HUDEP-2 (cell line): ENCODE measurements around the gene PPP4C.

Experiments used
- DNase-seq, 76 experiments: peaks; one replicate each; lab custom pipeline; 2025; ENCODE audit not compliant: unreplicated experiment in 76 of 76; lab: John Stamatoyannopoulos, UW

PPP4C gene

DNA sequence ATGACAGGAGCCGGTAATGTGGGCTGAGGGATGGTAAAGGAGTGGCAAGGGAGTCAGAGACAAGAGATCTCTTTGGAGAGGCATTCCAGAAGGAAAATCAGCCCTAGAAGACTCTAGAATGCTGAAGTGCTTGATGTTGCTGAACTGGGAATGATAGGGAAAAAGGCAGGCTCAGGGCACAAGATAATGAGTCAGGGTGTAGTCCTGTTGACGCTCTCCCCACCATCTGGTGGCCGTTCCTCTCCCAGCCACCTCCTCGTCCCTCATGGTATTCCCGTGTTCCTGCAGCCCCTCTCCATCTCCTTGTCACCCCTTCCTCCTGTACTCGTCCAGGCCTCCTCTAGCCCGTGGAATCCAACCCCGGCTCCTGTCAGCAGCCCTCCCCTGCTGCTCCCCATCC, 21.3 kb upstream of the PPP4C start:
- DNase-seq, result no peak

- DNase-seq, result peak in 44 of 76 experiments; percentile 6 to 56 (median 30)
Observed at GRCh38 chr16:30054959-30055553, 20.7 kb upstream of the PPP4C start.

DNA sequence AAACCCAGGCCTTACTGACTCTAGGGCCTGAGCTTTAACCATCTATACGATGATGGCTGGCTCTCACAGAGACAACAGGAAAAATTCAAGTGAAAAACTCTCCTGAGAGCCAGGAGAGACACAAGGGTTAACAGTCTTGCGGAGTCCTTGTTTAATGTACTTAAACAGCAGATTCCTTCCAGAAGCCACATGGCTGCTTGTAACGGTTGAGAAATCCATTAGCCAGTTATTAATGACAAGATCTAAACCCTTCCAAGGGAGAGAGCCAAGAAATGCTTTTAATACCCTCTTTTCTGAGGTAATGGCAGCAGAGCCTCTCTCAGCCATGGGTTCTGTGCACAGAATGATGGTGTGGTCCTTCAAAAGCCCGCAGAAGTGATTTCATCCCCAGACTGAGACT, 15.4 kb upstream of the PPP4C start:
- DNase-seq, result no peak

DNA sequence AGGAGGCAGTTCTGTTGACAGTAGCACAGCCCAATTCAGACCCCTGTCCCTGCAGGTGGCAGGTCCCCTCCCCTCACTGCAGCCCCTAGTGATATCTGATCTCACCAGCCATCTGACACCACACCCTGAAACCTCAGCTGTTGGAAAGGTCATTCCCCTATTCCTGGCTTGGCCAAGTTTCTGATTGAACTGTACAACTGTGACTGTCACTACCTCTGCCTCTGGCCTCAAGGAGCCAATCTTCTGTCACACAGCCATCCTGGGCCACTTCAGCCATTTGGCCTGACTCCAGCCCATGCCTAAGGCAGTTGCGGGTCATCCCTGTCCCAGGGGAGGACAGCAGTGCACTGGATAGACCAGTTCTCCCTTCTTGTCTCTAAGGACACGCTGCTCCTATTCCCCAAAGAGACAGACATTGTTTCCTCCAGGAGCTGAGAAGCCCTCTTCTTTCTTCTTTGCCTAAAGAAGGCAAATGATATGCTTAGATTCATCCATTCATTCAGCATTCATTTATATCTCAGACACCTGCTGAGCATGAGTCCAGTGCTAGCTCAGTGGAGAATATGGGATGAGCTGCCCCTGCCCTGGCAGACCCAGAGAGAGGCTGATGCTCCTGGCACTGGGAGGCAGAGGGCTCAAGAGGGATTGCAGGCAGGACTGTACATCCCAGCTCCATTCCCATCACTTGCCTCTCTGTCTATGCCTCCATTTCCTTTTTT, 14.8 kb upstream of the PPP4C start:
- DNase-seq, result no peak

DNA sequence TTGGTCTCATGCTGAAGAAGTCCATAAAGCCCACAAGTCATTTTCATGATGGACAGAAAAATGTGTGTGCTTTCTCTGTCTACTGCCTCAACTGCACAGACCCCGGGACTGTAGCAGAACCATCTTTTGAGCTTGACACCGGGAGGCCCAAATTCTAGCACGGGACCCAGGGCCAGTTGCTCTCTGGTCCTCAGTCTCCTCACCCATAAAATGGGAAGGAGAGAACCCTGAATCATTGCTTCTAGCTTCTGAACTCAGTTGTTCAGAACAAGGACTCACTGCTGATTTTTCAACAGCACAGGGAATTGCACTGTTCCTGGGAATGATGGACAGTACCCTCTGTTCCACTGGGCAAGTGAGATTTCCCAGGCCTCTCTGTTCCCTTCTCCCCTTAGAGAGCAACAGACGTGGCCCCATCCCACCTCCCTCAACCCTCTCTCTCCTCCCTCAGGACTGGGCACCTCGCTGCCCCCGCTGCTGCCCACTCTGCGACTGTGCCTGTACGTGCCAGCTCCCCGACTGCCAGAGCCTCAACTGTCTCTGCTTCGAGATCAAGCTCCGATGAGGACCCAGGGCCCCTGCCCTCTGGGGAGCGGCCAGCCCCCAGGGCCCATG, 12.4 kb upstream of the PPP4C start:
- DNase-seq, result no peak

DNA sequence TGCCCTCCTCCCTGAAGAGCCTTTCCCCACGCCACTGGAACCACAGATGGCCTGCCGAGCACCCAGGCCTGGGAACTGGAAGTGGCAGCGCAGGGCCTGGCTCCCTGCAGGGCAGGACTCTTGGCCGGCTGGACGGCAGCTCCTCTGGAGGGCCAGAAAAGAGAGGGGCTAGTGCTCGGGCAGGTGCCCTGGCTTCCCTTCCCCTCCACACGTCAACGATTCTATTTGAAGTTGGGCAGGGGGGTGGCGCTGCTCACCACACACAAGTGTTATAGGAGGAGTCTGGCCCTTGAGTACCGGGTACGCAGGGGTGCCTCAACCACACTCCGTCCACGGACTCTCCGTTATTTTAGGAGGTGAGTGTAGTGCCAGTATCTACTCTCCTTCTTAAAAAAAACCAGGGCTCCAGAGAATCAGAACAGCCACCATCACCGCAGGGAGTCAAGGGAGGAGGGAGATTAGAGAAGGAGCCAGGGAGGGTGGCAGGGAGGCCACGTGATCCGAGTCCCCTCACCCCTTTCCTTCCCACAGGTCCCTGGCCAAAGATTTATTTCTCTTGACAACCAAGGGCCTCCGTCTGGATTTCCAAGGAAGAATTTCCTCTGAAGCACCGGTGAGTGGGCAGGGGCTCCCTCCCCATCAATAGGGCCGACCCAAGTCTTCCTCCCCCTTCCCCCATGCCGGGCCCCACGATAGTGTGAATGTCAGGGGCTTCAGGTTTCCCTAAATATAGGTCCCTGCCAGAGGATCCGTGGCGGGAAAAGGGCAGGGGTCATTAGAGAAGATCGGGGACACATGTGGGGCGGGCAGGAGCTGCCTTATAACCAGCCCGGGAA, 11.7 kb upstream of the PPP4C start:
- peak in 57 of 76 experiments; percentile 16 to 71 (median 46) for DNase-seq

DNA sequence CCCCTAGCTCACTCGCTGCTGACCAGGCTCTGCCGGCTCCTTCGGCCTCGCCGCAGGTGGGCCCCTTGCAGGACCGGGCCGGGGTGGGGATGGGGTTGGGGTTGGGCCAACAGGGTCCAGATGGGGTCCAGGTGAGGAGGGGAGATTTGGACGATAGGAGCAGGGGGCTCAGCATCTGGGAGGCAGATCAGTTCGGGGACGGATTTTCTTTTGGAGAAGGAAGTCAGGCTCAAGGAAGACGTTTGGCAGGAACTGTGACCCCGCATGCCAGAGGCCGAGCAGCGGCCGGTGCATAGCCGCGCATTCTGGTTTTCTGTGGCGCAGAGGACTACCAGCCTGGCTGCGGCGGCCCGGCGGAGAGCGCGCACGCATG, 11.1 kb upstream of the PPP4C start:
- DNase-seq, result peak in 1 of 76 experiments; percentile 55

DNA sequence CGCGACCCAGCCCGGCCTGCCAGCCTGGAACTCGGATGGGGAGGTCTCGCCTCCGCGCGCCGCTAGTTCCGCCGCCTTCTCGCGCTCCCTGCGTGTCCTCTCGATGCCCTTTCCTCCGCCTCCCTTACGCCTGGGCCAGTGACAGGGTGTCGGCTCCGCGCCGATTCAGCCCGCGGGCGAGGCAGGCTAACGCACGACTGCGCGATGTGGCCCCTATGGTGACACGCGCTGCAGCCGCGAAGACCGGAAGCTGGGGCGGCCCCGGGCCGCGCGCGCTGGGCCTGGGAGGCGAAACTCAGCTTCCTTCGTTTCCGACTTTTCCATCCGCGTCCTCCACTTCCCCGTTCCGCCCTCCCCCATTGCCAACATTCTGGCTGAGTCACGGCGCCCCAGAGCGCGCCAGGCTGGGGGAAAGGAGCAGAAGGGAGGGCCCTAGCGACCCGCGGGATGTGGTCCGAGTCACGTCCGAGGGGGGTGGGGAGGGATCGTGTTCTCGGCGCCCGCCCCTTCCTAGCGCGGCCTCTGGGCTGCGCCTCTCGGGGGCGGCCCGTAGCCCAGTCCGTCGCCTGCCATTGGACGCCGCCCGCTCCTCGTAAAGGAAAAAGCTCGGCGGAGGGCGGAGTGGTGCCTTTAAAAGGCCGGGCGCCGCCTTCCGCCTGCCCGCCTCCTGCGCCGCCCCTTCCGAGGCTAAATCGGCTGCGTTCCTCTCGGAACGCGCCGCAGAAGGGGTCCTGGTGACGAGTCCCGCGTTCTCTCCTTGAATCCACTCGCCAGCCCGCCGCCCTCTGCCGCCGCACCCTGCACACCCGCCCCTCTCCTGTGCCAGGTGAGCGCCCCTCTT, 10.5 kb upstream of the PPP4C start, which contains the start of gene ALDOA:
Gene ALDOA, plus strand, starts transcription at position 659 of the 841 bp plus-strand sequence. CDS start 1,138 bp downstream, outside the sequence.
- peak in 75 of 76 experiments; percentile 28 to 97 (median 92) for DNase-seq

- DNase-seq, result peak in 12 of 76 experiments; percentile 25 to 59 (median 42)
Observed at GRCh38 chr16:30065943-30066760, 9.6 kb upstream of the PPP4C start.

DNA sequence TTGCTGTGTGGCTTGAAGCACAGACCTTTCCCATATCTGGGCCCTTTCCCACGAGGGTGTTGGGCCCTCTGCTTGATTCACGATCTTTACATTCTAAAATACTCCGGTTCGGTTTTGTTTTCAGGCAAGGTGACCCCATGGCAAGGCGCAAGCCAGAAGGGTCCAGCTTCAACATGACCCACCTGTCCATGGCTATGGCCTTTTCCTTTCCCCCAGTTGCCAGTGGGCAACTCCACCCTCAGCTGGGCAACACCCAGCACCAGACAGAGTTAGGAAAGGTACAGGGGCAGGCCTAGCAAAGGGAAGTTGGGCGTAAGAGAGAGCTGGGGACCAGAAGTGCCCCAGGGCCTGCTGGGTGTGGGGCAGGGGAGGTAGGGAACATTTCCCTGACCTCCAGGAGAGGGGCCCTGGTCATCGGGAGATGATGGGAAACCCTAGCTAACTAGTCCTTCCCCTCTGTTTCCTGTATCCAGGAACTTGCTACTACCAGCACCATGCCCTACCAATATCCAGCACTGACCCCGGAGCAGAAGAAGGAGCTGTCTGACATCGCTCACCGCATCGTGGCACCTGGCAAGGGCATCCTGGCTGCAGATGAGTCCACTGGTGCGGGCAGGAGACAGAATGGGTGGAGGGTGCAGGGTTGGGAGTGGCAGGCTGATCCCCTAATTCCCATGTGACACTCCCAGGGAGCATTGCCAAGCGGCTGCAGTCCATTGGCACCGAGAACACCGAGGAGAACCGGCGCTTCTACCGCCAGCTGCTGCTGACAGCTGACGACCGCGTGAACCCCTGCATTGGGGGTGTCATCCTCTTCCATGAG, 8.8 kb upstream of the PPP4C start:
- peak in 1 of 76 experiments; percentile 48 for DNase-seq

- DNase-seq, result no peak
Observed at GRCh38 chr16:30067584-30067916, 8.2 kb upstream of the PPP4C start.

- no peak for DNase-seq
Observed at GRCh38 chr16:30068333-30068732, 7.5 kb upstream of the PPP4C start.

- peak in 45 of 76 experiments; percentile 5 to 64 (median 32) for DNase-seq
Observed at GRCh38 chr16:30068750-30069610, 6.8 kb upstream of the PPP4C start.

GRCh38 chr16:30069611-30070462, 6.0 kb upstream of the PPP4C start:
- peak in 36 of 76 experiments; percentile 10 to 86 (median 41) for DNase-seq

DNA sequence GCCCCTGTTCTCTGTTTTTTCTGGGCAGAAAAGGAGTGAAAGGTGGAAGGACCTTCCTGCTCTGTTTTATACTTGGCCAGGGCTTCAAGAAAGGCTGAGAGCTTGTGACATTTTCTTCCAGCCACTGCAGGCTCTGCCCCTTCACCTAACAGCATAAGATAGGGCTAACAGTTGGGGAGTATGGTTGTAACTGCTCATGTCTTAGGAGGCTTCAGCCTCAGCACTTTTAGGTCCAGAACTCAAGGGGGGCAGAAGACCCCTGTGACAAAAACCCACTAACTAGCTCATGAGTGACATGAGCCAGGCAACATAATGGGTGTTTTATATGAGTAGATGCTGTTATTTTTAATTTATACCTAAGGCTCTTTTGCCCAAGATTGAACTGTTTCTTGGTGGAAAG, 5.3 kb upstream of the PPP4C start:
- peak in 3 of 76 experiments; percentile 19 to 53 (median 43) for DNase-seq

DNA sequence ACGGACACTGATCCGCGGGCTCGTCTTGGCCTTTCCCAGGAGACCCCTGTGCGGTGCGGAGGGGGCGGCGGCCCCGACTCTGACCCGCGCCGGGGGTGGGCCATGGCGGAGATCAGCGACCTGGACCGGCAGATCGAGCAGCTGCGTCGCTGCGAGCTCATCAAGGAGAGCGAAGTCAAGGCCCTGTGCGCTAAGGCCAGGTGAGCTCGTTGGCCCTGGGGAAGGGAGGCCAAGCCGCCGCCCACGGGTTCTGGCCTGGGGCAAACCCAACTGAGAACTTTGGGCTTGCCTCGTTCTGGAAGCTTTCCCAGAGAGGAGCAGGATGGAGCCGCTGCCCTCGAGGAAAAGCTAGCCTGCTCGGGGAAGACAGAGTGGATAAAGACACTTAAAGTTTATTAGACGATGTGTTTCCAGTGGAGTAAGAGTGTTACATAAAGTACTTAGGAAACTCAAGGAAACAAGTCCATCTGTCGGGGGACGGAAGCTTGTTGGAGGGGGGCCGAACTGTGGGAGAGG, 540 bp downstream of the PPP4C start:
- DNase-seq, result peak in 3 of 76 experiments; percentile 6 to 15 (median 12)
